GM12878 (cell line): ENCODE data around the gene BTF3. TPM values are rescaled to one million over a fixed set of nuclear protein-coding genes. Genes with fewer than 3 reads are reported as not detected.

Experiments
- ATAC-seq: fragments of 200-7000 bp; cut with Tn5 transposase; 3 replicates; pipeline ENCODE4 v1.9.1; 2020; ENCODE audit warnings: mild to moderate bottlenecking, moderate library complexity
- BruUV-seq: library from RNA; stranded (reverse); fragments of 400-500 nt; replicated peaks from 2 replicates; lab custom pipeline; 2021; lab: Mats Ljungman, UMichigan
- CTCF ChIA-PET: fragments of 300-600 bp; sonication (Branson Sonifier 250); formaldehyde crosslinking; extraction: SDS; loops from one replicate; lab custom pipeline; 2021; ENCODE audit warnings: inconsistent platforms; lab: Yijun Ruan, JAX
- POLR2A ChIA-PET: fragments of 350-600 bp; formaldehyde crosslinking; extraction: SDS; loops from one replicate; lab custom pipeline; 2021; ENCODE audit warnings: inconsistent platforms; lab: Charles Lee
- RAD21 ChIA-PET: fragments of 300-600 bp; sonication (Branson Sonifier 250); formaldehyde crosslinking; loops from one replicate; lab custom pipeline; 2023; ENCODE audit warnings: antibody characterized with exemption; ENCODE audit not compliant: unreplicated experiment; lab: Charles Lee
- SMC1A ChIA-PET: fragments of 300-600 bp; sonication (Branson Sonifier 250); formaldehyde crosslinking; loops from one replicate; lab custom pipeline; 2023; ENCODE audit not compliant: unreplicated experiment, uncharacterized antibody; lab: Charles Lee
- DNase-seq: peaks from one replicate; pipeline ENCODE4 v3.0.0-alpha.2; 2011; ENCODE audit warnings: low read depth, low spot score
- FAIRE-seq: peaks from 3 replicates; lab custom pipeline; 2011; peaks lifted over from hg19 to GRCh38; lab: Jason Lieb, UNC
- H2AFZ ChIP-seq: 2 replicates; pipeline ENCODE4 v1.6.0; 2011; ENCODE audit warnings: low read depth, low read length, control low read depth; ENCODE audit not compliant: control insufficient read depth
- H3K27ac ChIP-seq: 2 replicates; pipeline ENCODE4 v1.5.1; 2011; ENCODE audit warnings: control low read depth; ENCODE audit not compliant: control insufficient read depth, insufficient read depth
- H3K27me3 ChIP-seq, 2 experiments: replicated peaks in 1 of 2; 2 replicates each; pipeline versions ENCODE4 v1.6.0 to v1.6.1; 2011; ENCODE audit warnings: low read length in 1 of 2; ENCODE audit not compliant: control insufficient read depth in 2 of 2, insufficient read depth in 2 of 2
- H3K36me3 ChIP-seq, 2 experiments: 2 replicates each; pipeline ENCODE4 v1.5.1; 2011; ENCODE audit warnings: low read length in 1 of 2; ENCODE audit not compliant: control insufficient read depth in 2 of 2, insufficient read depth in 2 of 2
- H3K4me1 ChIP-seq: 2 replicates; pipeline ENCODE4 v1.6.1; 2011; ENCODE audit warnings: mild to moderate bottlenecking, low read length, moderate library complexity, mixed read lengths; ENCODE audit not compliant: control insufficient read depth, insufficient read depth
- H3K4me2 ChIP-seq: 2 replicates; pipeline ENCODE4 v1.6.0; 2011; ENCODE audit warnings: control low read depth; ENCODE audit not compliant: control insufficient read depth, insufficient read depth
- H3K4me3 ChIP-seq: fragments of 200-600 bp; sonication (generic); 2 replicates; pipeline ENCODE4 v1.5.1; 2016
- H3K79me2 ChIP-seq: 2 replicates; pipeline ENCODE4 v1.6.0; 2011; ENCODE audit warnings: low read length; ENCODE audit not compliant: control insufficient read depth, insufficient read depth
- H3K9ac ChIP-seq: 2 replicates; pipeline ENCODE4 v1.8.0; 2011; ENCODE audit warnings: low read length, control low read depth, mixed read lengths; ENCODE audit not compliant: control insufficient read depth, insufficient read depth
- H3K9me3 ChIP-seq: replicated peaks from 3 replicates; pipeline ENCODE4 v1.5.1; 2011; ENCODE audit warnings: mild to moderate bottlenecking, low read length; ENCODE audit not compliant: control insufficient read depth, insufficient read depth
- H4K20me1 ChIP-seq: 2 replicates; pipeline ENCODE4 v1.6.0; 2011; ENCODE audit not compliant: control insufficient read depth, insufficient read depth
- ATF3 ChIP-seq: IDR thresholded peaks from 2 replicates; pipeline ENCODE4 v1.6.1; 2011; ENCODE audit warnings: low read depth, mild to moderate bottlenecking, low read length, moderate library complexity, borderline replicate concordance; ENCODE audit errors: extremely low read depth
- HDAC6 ChIP-seq: fragments of 200-600 bp; sonication (generic); IDR thresholded peaks from one replicate; pipeline ENCODE4 v1.8.0; 2017; ENCODE audit warnings: antibody characterized with exemption; ENCODE audit not compliant: unreplicated experiment
- KAT2A ChIP-seq: conservative IDR thresholded peaks from 2 replicates; pipeline ENCODE4 v1.6.1; 2011; ENCODE audit warnings: low read depth, low read length; ENCODE audit not compliant: control insufficient read depth
- MTA3 ChIP-seq: IDR thresholded peaks from 2 replicates; pipeline ENCODE4 v1.6.1; 2012; ENCODE audit warnings: low read length, inconsistent platforms, borderline replicate concordance
- POLR2A ChIP-seq: IDR thresholded peaks from 2 replicates; pipeline ENCODE4 v1.6.1; 2011; ENCODE audit warnings: low read depth, mild to moderate bottlenecking, low read length
- POLR2AphosphoS5 ChIP-seq: IDR thresholded peaks from 2 replicates; pipeline ENCODE4 v1.6.1; 2011; ENCODE audit warnings: mild to moderate bottlenecking, low read length, inconsistent platforms
- TAF1 ChIP-seq: IDR thresholded peaks from 2 replicates; pipeline ENCODE4 v1.6.1; 2011; ENCODE audit warnings: mild to moderate bottlenecking, low read depth, low read length, borderline replicate concordance
- TCF3 ChIP-seq: IDR thresholded peaks from 2 replicates; pipeline ENCODE4 v1.6.1; 2012; ENCODE audit warnings: low read depth, mild to moderate bottlenecking, low read length, borderline replicate concordance; ENCODE audit not compliant: insufficient read depth
- ZBTB33 ChIP-seq: fragments of 450-650 bp; IDR thresholded peaks from 2 replicates; pipeline ENCODE4 v1.6.1; 2017; ENCODE audit warnings: mild to moderate bottlenecking
- ZSCAN29 ChIP-seq: fragments of 450-650 bp; IDR thresholded peaks from 2 replicates; pipeline ENCODE4 v1.6.1; 2017; ENCODE audit warnings: mild to moderate bottlenecking, moderate library complexity
- WGBS: methylation state at CpG from one replicate; pipeline ENCODE4 v1.1.6; 2016; ENCODE audit warnings: low lambda C conversion rate; ENCODE audit not compliant: insufficient replicate concordance, insufficient coverage; ENCODE audit errors: missing lambda C conversion rate; 5-methylcytosine and 5-hydroxymethylcytosine counted together
- in situ Hi-C: fragments of 300-500 bp; cut with MboI; formaldehyde crosslinking; loops from 9 replicates; pipeline ENCODE4 v1.14.3; 2018; ENCODE audit warnings: mixed read lengths
- intact Hi-C: fragments of 100-400 bp; cut with micrococcal nuclease; formaldehyde crosslinking; loops from one replicate; pipeline ENCODE4 v1.14.2; 2022; ENCODE audit not compliant: unreplicated experiment
- polyA plus RNA-seq, 11 experiments: library from polyadenylated mRNA; depleted of rRNA in 4 of 11; unstranded in 6 of 11; stranded (reverse) in 5 of 11; fragments of >200 nt; fragmentation: Nextera tagmentation in 4 of 11; fragmentation: Illumina TruSeq in 1 of 11; extraction: Ambion mirVana in 4 of 11; extraction: Trizol in 1 of 11; gene quantifications; 1 replicate in 1 of 11; 2 replicates in 10 of 11; pipeline versions ENCODE4 v1.2.1 to v1.2.3, GENCODE V29; 2011 to 2016; ENCODE audit warnings: inconsistent platforms in 2 of 11, missing spikeins in 2 of 11, low read depth in 1 of 11
- total RNA-seq, 4 experiments: library from RNA; depleted of rRNA in 3 of 4; stranded (reverse); fragments of >200 nt in 3 of 4; fragmentation: Illumina TruSeq in 1 of 4; extraction: Trizol in 1 of 4; gene quantifications; 2 replicates each; pipeline versions ENCODE4 v1.2.1 to v1.2.3, GENCODE V29; 2013 to 2021

Gene BTF3
- total and polyA plus RNA-seq, 10 of the 15 experiments (the other 5 are each of a cell fraction or from before 2014, with no cell fraction given), result 492 to 1,650 (median 904) TPM

GRCh38 chr5:73531356-73531755 is 33.1 kb downstream of the BTF3 start:
- WGBS, result 100% methylated on average over 1 of the region's 1 CpG
- intact Hi-C loops (no loop called here), in situ Hi-C loops (no loop called here)
- H3K9ac ChIP-seq, result no peak overlapping the region
- H3K79me2 ChIP-seq, result no peaks in the 10 kb centered on the region
- no peak overlapping the region for H2AFZ ChIP-seq
- H3K9me3 ChIP-seq, result no peaks in the 10 kb centered on the region
- ATAC-seq (no peak), FAIRE-seq (no peak), DNase-seq (no peak)
- no peaks in the 10 kb centered on the region for H3K4me1 ChIP-seq
- no peaks in the 10 kb centered on the region for H3K36me3 ChIP-seq
- BruUV-seq, result no TSS peak
- ChIA-PET RAD21 (interaction anchor here (1.0 kb wide), 1 partner anchor 13 kb away, joined by 4 read pairs; no protein-coding TSS in a partner anchor), SMC1A (no interaction called here), POLR2A (no interaction called here), CTCF (interaction anchor here (0.7 to 1.4 kb wide), 5 partner anchors 11 to 60 kb away, joined by 3 to 6 read pairs (median 4); no protein-coding TSS in a partner anchor)
- no peaks in the 10 kb centered on the region for H4K20me1 ChIP-seq
- no peak overlapping the region for H3K4me3 ChIP-seq
- no peak for TF ChIP-seq ZBTB33
- TF ChIP-seq KAT2A, result no peak
- TF ChIP-seq ZSCAN29, result no peak
- TF ChIP-seq HDAC6, result no peak
- no peak for TF ChIP-seq MTA3
- no peak for TF ChIP-seq ATF3
- TF ChIP-seq POLR2A, result no peak
- no peak for TF ChIP-seq TCF3
- no peak for TF ChIP-seq POLR2AphosphoS5
- TF ChIP-seq TAF1, result no peak
- H3K4me2 ChIP-seq, result no peak overlapping the region
- no peak overlapping the region for H3K27ac ChIP-seq
- H3K27me3 ChIP-seq, result no peaks in the 10 kb centered on the region; a peak in 2 of 4 replicates
